Measurements from ENCODE around the gene DKK3.

The DKK3 gene

GRCh38 chr11:11959601-11960000 lies 48.8 kb downstream of the DKK3 start:
- Histone ChIP-seq H3F3A (ENCODE audit: insufficient read depth) (no peaks in the 10 kb centered on the region), H3K27ac (ENCODE audit: low read depth, low read length) (no peak overlapping the region), H2AFZ (ENCODE audit: low read depth, low read length, severe bottlenecking) (no peak overlapping the region), H3K79me2 (ENCODE audit: insufficient read depth, low read length) (no peaks in the 10 kb centered on the region), H4K20me1 (ENCODE audit: low read depth, low read length) (no peaks in the 10 kb centered on the region), H3K4me2 (ENCODE audit: low read depth, low read length, poor library complexity, severe bottlenecking) (no peak overlapping the region), H3K36me3 (ENCODE audit: low read length) (peaks cover 17% of the 10 kb centered on the region), H3K4me3 (ENCODE audit: insufficient read depth, low read length, poor library complexity, severe bottlenecking) (no peak overlapping the region), H3K9me2 (replicated peaks; ENCODE audit: insufficient read depth, low read length) (no peaks in the 10 kb centered on the region), H3K9me3 (ENCODE audit: insufficient read depth, low read length) (no peaks in the 10 kb centered on the region), H3K9ac (ENCODE audit: low read length) (no peak overlapping the region), H3K27me3 (ENCODE audit: low read length) (no peaks in the 10 kb centered on the region)
- TF ChIP-seq EZH2phosphoT487 (conservative IDR thresholded peaks at IDR 0.05; ENCODE audit: low read length), result no peak
- TF ChIP-seq CTCF (IDR thresholded peaks at IDR 0.05; ENCODE audit: insufficient read depth, low read length, poor library complexity, severe bottlenecking), result no peak

- Histone ChIP-seq H3K9me2 (replicated peaks; ENCODE audit: insufficient read depth, low read length) (no peaks in the 10 kb centered on the region), H3K36me3 (ENCODE audit: low read length) (peaks cover 20% of the 10 kb centered on the region), H3K79me2 (ENCODE audit: insufficient read depth, low read length) (no peaks in the 10 kb centered on the region), H2AFZ (ENCODE audit: low read depth, low read length, severe bottlenecking) (no peak overlapping the region), H3F3A (ENCODE audit: insufficient read depth) (no peaks in the 10 kb centered on the region), H3K27me3 (ENCODE audit: low read length) (no peaks in the 10 kb centered on the region), H3K4me3 (ENCODE audit: insufficient read depth, low read length, poor library complexity, severe bottlenecking) (no peak overlapping the region), H3K27ac (ENCODE audit: low read depth, low read length) (no peak overlapping the region), H4K20me1 (ENCODE audit: low read depth, low read length) (no peaks in the 10 kb centered on the region), H3K4me2 (ENCODE audit: low read depth, low read length, poor library complexity, severe bottlenecking) (no peak overlapping the region), H3K9ac (ENCODE audit: low read length) (no peak overlapping the region), H3K9me3 (ENCODE audit: insufficient read depth, low read length) (no peaks in the 10 kb centered on the region)
- no peak for TF ChIP-seq CTCF (IDR thresholded peaks at IDR 0.05; ENCODE audit: insufficient read depth, low read length, poor library complexity, severe bottlenecking)
- no peak for TF ChIP-seq EZH2phosphoT487 (conservative IDR thresholded peaks at IDR 0.05; ENCODE audit: low read length)
These were observed 49.8 kb downstream of the DKK3 start for GRCh38 chr11:11958403-11959231.

GRCh38 chr11:11956006-11956405 lies 52.4 kb downstream of the DKK3 start:
- no peak overlapping the region for H3K4me3 ChIP-seq (ENCODE audit: insufficient read depth, low read length, poor library complexity, severe bottlenecking)
- H3K79me2 ChIP-seq (ENCODE audit: insufficient read depth, low read length), result no peaks in the 10 kb centered on the region
- no peaks in the 10 kb centered on the region for H3K9me3 ChIP-seq (ENCODE audit: insufficient read depth, low read length)
- H3K27me3 ChIP-seq (ENCODE audit: low read length), result no peaks in the 10 kb centered on the region
- no peaks in the 10 kb centered on the region for H4K20me1 ChIP-seq (ENCODE audit: low read depth, low read length)
- H3F3A ChIP-seq (ENCODE audit: insufficient read depth), result no peaks in the 10 kb centered on the region
- TF ChIP-seq EZH2phosphoT487 (conservative IDR thresholded peaks at IDR 0.05; ENCODE audit: low read length), result no peak
- TF ChIP-seq CTCF (IDR thresholded peaks at IDR 0.05; ENCODE audit: insufficient read depth, low read length, poor library complexity, severe bottlenecking), result no peak
- no peak overlapping the region for H3K9ac ChIP-seq (ENCODE audit: low read length)
- no peaks in the 10 kb centered on the region for H3K9me2 ChIP-seq (replicated peaks; ENCODE audit: insufficient read depth, low read length)
- H2AFZ ChIP-seq (ENCODE audit: low read depth, low read length, severe bottlenecking), result no peak overlapping the region
- H3K27ac ChIP-seq (ENCODE audit: low read depth, low read length), result no peak overlapping the region
- peaks cover 26% of the 10 kb centered on the region for H3K36me3 ChIP-seq (ENCODE audit: low read length)
- no peak overlapping the region for H3K4me2 ChIP-seq (ENCODE audit: low read depth, low read length, poor library complexity, severe bottlenecking)
